Omental fat pad (tissue), 4 donors: ENCODE data around the gene KCNF1. TPM values are rescaled to one million over a fixed set of nuclear protein-coding genes. Genes with fewer than 3 reads are reported as not detected.

Experiments
- ATAC-seq: fragments of 150-250 bp; one replicate; pipeline ENCODE4 v1.9.1; 2016; ENCODE audit warnings: mild to moderate bottlenecking, moderate library complexity; ENCODE audit not compliant: low FRiP score
- DNase-seq: peaks from one replicate; pipeline ENCODE4 v3.0.0-alpha.2; 2019; ENCODE audit warnings: low spot score
- CTCF ChIP-seq, 3 donors: fragments of 450-650 bp; IDR thresholded peaks; one replicate each; pipeline ENCODE4 v1.5.1; 2016 to 2017; ENCODE audit warnings: antibody characterized with exemption in 3 of 3, mild to moderate bottlenecking in 3 of 3, moderate library complexity in 2 of 3
- total RNA-seq, 4 donors: library from RNA; depleted of rRNA; stranded (reverse); fragments of >200 nt; gene quantifications; one replicate each; pipeline ENCODE4 v1.1.0, GENCODE V29; 2016

KCNF1 gene
- total RNA-seq, 4 donors from 2014 or later = 0.79 TPM; not detected in 3

- TF ChIP-seq CTCF (IDR thresholded peaks at IDR 0.05) = no peak
- ATAC-seq = no peak
- no peak for DNase-seq
Measured at GRCh38 chr2:10901160-10901939, 10.4 kb upstream of the KCNF1 start.

GRCh38 chr2:10903861-10904210 lies 7.9 kb upstream of the KCNF1 start:
- TF ChIP-seq CTCF (IDR thresholded peaks at IDR 0.05) = no peak
- ATAC-seq = no peak
- DNase-seq = no peak

- ATAC-seq = no peak
- no peak for TF ChIP-seq CTCF (IDR thresholded peaks at IDR 0.05)
- no peak for DNase-seq
Measured at GRCh38 chr2:10904455-10904854, 7.3 kb upstream of the KCNF1 start.

- no peak for TF ChIP-seq CTCF (IDR thresholded peaks at IDR 0.05)
- ATAC-seq (no peak), DNase-seq (no peak)
Measured at GRCh38 chr2:10905006-10905861, 6.5 kb upstream of the KCNF1 start.

- no peak for ATAC-seq
- no peak for TF ChIP-seq CTCF (IDR thresholded peaks at IDR 0.05)
- no peak for DNase-seq
Measured at GRCh38 chr2:10905862-10906143, 5.9 kb upstream of the KCNF1 start.

- ATAC-seq = no peak
- TF ChIP-seq CTCF (IDR thresholded peaks at IDR 0.05) = no peak
- no peak for DNase-seq
Measured at GRCh38 chr2:10906926-10907625, 4.7 kb upstream of the KCNF1 start.
